Stimulated activated CD8-positive, alpha-beta memory T cell treated with anti-CD3 and anti-CD28 coated beads, Interleukin-7, amount 100 ng/mL, for 4 hours (primary cell): ENCODE data around the gene SPON1.
"Not testable (repeated sequence)": the region's sequence is repeated elsewhere in the genome, so short reads cannot be mapped to it uniquely, and the experiment has no call there.

Experiments
- DNase-seq, 2 donors: peaks; one replicate each; pipeline ENCODE4 v3.0.0-alpha.2; 2020; ENCODE audit warnings: low read depth in 2 of 2

The SPON1 gene

GRCh38 chr11:13983081-13983751 lies 20.7 kb downstream of the SPON1 start:
- no peak for DNase-seq

- no peak for DNase-seq
Observed at GRCh38 chr11:13984616-13985450, 22.3 kb downstream of the SPON1 start.

- DNase-seq = not testable (repeated sequence)
Observed at GRCh38 chr11:13986695-13987094, 24.2 kb downstream of the SPON1 start.

GRCh38 chr11:13992158-13992856 lies 29.8 kb downstream of the SPON1 start:
- not testable (repeated sequence) for DNase-seq

- DNase-seq = no peak
Observed at GRCh38 chr11:13993096-13993765, 30.7 kb downstream of the SPON1 start.

GRCh38 chr11:13997881-13998280 lies 35.4 kb downstream of the SPON1 start:
- DNase-seq = no peak

GRCh38 chr11:13999704-14000103 lies 37.2 kb downstream of the SPON1 start:
- no peak for DNase-seq

GRCh38 chr11:14001597-14001996 lies 39.1 kb downstream of the SPON1 start:
- DNase-seq = no peak

- no peak for DNase-seq
Observed at GRCh38 chr11:14007566-14007965, 45.0 kb downstream of the SPON1 start.

- no peak for DNase-seq
Observed at GRCh38 chr11:14010665-14011064, 48.1 kb downstream of the SPON1 start.

- DNase-seq = no peak
Observed at GRCh38 chr11:14012846-14013245, 50.3 kb downstream of the SPON1 start.

GRCh38 chr11:14015711-14016110 lies 53.2 kb downstream of the SPON1 start:
- no peak for DNase-seq

- DNase-seq = no peak
Observed at GRCh38 chr11:14018441-14018840, 55.9 kb downstream of the SPON1 start.

- DNase-seq = no peak
Observed at GRCh38 chr11:14021738-14022137, 59.2 kb downstream of the SPON1 start.

- DNase-seq = no peak
Observed at GRCh38 chr11:14022251-14022650, 59.7 kb downstream of the SPON1 start.

GRCh38 chr11:14022821-14023220 lies 60.3 kb downstream of the SPON1 start:
- no peak for DNase-seq

GRCh38 chr11:14026961-14027360 lies 64.4 kb downstream of the SPON1 start:
- DNase-seq = no peak

- DNase-seq = no peak
Observed at GRCh38 chr11:14027525-14027924, 65.0 kb downstream of the SPON1 start.

GRCh38 chr11:14029440-14029839 lies 66.9 kb downstream of the SPON1 start:
- no peak for DNase-seq

- DNase-seq = no peak
Observed at GRCh38 chr11:14029971-14030920, 67.7 kb downstream of the SPON1 start.

- DNase-seq = not testable (repeated sequence)
Observed at GRCh38 chr11:14035526-14035925, 73.0 kb downstream of the SPON1 start.
